Panc1 (cell line): ENCODE data around the gene PPP4R3C.

Experiments used
- CTCF ChIP-seq: fragments of 450-650 bp; IDR thresholded peaks from 2 replicates; pipeline ENCODE4 v1.5.1; 2017; ENCODE audit warnings: mild to moderate bottlenecking
- REST ChIP-seq, 2 experiments: IDR thresholded peaks; 2 replicates each; pipeline ENCODE4 v1.6.1; 2011 to 2012; ENCODE audit warnings: low read depth in 2 of 2, control low read depth in 1 of 2, low read length in 1 of 2, mild to moderate bottlenecking in 1 of 2, moderate library complexity in 1 of 2; ENCODE audit not compliant: insufficient read depth in 1 of 2

- TF ChIP-seq CTCF (no peak), REST (IDR thresholded peaks at IDR 0.05; ENCODE audit: insufficient read depth in 1 of 2, low read depth in 2 of 2, low read length in 1 of 2) (no peak)
Measured at GRCh38 chrX:27444093-27444908, 18.8 kb downstream of the PPP4R3C start.
